ENCODE data around the gene ETV6.

DNA sequence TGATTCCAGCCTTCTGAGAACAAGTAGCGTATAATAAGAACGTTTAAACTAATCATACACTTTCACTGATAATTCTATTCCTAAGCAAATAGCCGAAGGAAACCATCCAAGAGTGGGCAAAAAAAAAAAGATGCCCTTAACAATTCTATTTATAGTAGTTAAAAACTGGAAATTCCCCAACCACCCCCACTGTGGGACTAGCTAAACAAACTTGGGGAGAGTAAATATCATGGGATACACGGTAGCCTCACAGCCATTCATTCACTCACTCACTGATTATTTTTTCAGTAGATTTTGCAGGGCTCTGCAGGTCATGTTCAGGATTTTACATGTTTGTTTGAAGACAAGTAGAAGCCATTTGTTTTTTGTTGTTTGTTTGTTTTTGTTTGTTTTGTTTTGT is 197.0 kb downstream of the ETV6 start:
- TF ChIP-seq ZNF274 (IDR thresholded peaks at IDR 0.05; ENCODE audit: low read depth, low read length) (no peak), SUZ12 (IDR thresholded peaks at IDR 0.05; ENCODE audit: extremely low read depth, insufficient read depth, insufficient read length) (no peak)
